Measurements from ENCODE around the gene COX8C.

COX8C gene

DNA sequence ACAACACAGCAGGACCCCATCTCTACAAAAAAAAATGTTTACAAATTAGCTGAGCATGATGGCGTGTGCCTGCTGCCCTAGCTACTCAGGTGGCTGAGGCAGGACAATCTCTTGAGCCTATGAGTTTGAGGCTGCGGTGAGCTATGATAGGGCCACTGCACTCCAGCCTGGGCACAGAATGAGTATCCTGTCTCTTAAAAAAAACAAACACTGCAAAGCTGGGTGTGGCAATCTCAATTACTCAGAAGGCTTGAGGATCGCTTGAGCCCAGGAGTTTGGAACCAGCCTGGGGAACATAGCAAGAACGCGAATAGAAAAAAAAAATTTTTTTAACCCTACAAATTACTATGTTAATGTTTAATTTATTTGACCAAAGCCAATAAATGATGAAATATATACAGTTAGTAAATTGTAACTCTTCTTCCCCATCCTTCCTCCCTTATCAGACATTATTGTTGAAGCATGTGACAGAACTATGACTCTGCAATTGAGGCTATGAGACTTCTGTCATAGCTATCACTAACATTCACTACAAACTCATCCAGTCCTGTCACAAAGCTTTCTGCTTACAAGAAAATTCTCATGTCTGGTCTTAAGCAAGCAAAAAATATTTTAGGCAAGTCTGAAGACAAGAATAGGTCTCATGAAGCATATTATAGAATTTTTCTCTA lies 23.9 kb upstream of the COX8C start:
- DNase-seq, result no peak
- H3K27ac ChIP-seq, result no peak overlapping the region
- H3K27me3 ChIP-seq (replicated peaks), result no peaks in the 10 kb centered on the region
- no peaks in the 10 kb centered on the region for H3K36me3 ChIP-seq (replicated peaks)
- in situ Hi-C loops (cut with HindIII; ENCODE audit: low pct_ligation_motif_present, low sequenced_read_pairs), result no loop called here
- TF ChIP-seq, protein P1, sequence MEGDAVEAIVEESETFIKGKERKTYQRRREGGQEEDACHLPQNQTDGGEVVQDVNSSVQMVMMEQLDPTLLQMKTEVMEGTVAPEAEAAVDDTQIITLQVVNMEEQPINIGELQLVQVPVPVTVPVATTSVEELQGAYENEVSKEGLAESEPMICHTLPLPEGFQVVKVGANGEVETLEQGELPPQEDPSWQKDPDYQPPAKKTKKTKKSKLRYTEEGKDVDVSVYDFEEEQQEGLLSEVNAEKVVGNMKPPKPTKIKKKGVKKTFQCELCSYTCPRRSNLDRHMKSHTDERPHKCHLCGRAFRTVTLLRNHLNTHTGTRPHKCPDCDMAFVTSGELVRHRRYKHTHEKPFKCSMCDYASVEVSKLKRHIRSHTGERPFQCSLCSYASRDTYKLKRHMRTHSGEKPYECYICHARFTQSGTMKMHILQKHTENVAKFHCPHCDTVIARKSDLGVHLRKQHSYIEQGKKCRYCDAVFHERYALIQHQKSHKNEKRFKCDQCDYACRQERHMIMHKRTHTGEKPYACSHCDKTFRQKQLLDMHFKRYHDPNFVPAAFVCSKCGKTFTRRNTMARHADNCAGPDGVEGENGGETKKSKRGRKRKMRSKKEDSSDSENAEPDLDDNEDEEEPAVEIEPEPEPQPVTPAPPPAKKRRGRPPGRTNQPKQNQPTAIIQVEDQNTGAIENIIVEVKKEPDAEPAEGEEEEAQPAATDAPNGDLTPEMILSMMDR (IDR thresholded peaks at IDR 0.05; ENCODE audit: low read depth, low read length, missing control alignments), result no peak
- H3K4me3 ChIP-seq (ENCODE audit: low read depth, low read length), result no peak overlapping the region

DNA sequence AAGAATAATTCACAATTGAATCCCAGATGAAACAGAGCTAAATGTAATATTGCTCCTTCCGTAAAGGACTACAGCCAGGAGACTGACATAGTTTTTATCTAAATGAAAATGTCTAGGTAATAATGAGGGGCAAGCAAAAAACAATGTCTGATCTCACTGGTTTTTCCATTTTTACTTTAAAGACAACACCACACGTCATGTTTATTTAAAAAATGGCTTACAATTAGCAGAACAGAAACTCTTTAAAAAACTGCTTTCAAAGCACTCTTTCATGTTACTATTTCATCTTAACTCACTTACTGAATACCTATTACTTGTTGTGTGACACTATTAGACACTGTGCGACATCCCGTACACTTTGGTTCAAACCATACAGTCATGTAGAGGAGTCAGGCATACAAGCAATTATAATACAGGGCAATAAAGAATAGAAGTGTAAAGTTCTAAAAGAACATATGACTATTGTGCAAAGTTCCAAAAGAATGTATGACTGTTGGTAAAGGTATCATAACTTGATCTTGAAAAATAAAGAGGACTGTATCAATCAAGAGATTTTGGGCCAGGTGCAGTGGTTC lies 23.3 kb upstream of the COX8C start:
- in situ Hi-C loops (cut with HindIII; ENCODE audit: low pct_ligation_motif_present, low sequenced_read_pairs), result no loop called here
- Histone ChIP-seq H3K27me3 (replicated peaks) (no peaks in the 10 kb centered on the region), H3K4me3 (ENCODE audit: low read depth, low read length) (no peak overlapping the region), H3K27ac (no peak overlapping the region), H3K36me3 (replicated peaks) (no peaks in the 10 kb centered on the region)
- DNase-seq, result no peak
- TF ChIP-seq, protein P1 (IDR thresholded peaks at IDR 0.05; ENCODE audit: low read depth, low read length, missing control alignments), result no peak

DNA sequence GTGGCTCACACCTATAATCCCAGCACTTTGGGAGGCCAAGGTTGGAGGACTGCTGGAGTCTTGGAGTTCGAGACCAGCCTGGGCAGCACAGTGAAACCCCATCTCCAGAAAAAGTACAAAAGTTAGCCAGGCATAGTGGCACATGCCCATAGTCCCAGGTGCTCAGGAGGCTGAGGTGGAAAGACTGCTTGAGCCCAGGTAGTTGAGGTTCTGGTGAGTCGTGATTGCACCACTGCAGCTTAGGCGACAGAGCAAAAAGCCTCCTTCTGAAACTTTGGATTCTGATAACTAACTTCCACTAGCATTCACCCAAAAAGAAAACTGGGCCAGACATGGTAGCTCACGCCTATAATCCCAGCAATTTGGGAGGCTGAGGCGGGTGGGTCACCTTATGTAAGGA lies 20.8 kb upstream of the COX8C start:
- no peaks in the 10 kb centered on the region for H3K27me3 ChIP-seq (replicated peaks)
- TF ChIP-seq, protein P1 (IDR thresholded peaks at IDR 0.05; ENCODE audit: low read depth, low read length, missing control alignments), result no peak
- H3K4me3 ChIP-seq (ENCODE audit: low read depth, low read length), result no peak overlapping the region
- H3K36me3 ChIP-seq (replicated peaks), result no peaks in the 10 kb centered on the region
- in situ Hi-C loops (cut with HindIII; ENCODE audit: low pct_ligation_motif_present, low sequenced_read_pairs), result no loop called here
- no peak for DNase-seq
- no peak overlapping the region for H3K27ac ChIP-seq

DNA sequence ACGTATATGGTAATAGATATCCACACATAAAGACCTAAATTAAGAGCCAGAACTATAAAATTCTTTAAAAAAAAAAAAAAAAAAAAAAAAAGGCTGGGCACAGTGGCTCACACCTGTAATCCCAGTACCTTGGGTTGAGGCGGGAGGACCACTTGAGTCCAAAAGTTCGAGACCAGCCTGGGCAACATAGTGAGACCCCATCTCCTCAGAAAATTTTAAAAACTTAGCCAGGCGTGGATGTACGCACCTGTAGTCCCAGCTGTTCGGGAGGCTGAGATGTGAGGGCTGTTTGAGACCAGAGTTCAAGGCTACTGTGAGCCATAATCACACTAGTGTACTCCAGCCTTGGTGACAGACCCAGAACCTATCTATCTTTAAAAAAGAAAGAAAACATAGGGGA lies 18.4 kb upstream of the COX8C start:
- in situ Hi-C loops (cut with HindIII; ENCODE audit: low pct_ligation_motif_present, low sequenced_read_pairs), result no loop called here
- H3K27ac ChIP-seq, result no peak overlapping the region
- H3K27me3 ChIP-seq (replicated peaks), result no peaks in the 10 kb centered on the region
- DNase-seq, result no peak
- TF ChIP-seq, protein P1 (IDR thresholded peaks at IDR 0.05; ENCODE audit: low read depth, low read length, missing control alignments), result no peak
- no peak overlapping the region for H3K4me3 ChIP-seq (ENCODE audit: low read depth, low read length)
- H3K36me3 ChIP-seq (replicated peaks), result no peaks in the 10 kb centered on the region

DNA sequence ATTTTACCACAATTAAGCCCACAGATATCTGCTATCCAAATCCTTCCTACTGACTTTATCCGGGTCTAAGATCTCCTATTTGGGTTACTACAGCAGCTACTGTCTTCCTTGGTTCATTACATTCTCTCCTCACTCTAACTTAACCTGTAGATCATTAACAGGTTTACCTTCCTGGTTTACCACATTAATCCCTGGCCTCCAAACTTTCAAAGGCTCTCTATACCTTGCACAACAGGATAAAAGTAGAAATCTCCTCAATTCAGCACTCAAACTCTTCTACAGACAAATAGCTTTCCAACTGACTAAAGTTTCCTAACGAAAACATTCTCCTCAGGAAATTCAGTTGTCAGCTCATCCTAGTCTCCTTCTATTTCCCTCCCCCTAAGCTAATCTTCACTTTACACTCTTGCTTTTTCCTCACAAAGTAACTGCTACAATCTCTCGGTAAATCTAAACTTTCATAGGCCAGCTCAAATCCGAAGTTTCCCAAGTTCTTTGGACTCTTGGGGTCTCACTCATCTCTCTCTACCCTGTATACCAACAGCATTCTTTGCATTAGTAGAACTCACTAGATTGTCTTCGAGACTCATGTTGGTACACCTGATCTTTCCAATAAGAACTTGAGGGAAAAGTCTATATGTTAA lies 16.9 kb upstream of the COX8C start:
- TF ChIP-seq, protein P1 (IDR thresholded peaks at IDR 0.05; ENCODE audit: low read depth, low read length, missing control alignments), result no peak
- H3K27me3 ChIP-seq (replicated peaks), result no peaks in the 10 kb centered on the region
- in situ Hi-C loops (cut with HindIII; ENCODE audit: low pct_ligation_motif_present, low sequenced_read_pairs), result no loop called here
- H3K27ac ChIP-seq, result no peak overlapping the region
- H3K4me3 ChIP-seq (ENCODE audit: low read depth, low read length), result no peak overlapping the region
- DNase-seq, result no peak
- no peaks in the 10 kb centered on the region for H3K36me3 ChIP-seq (replicated peaks)
